Skeletal muscle tissue (tissue), 4 donors: ENCODE measurements around the gene TMBIM4. TPM values are rescaled to one million over a fixed set of nuclear protein-coding genes. Genes with fewer than 3 reads are reported as not detected.
"Not testable (repeated sequence)": the region's sequence is repeated elsewhere in the genome, so short reads cannot be mapped to it uniquely, and the experiment has no call there.

Source experiments
- H3K27ac ChIP-seq: one replicate; pipeline ENCODE4 v1.7.0; 2013; ENCODE audit warnings: mild to moderate bottlenecking, low read depth, low read length, inconsistent platforms
- H3K27me3 ChIP-seq, 3 donors: one replicate each; pipeline ENCODE4 v1.7.0; 2013; ENCODE audit warnings: low read length in 3 of 3; ENCODE audit not compliant: control insufficient read depth in 3 of 3, insufficient read depth in 3 of 3
- H3K36me3 ChIP-seq, 3 donors: one replicate each; pipeline ENCODE4 v1.7.0; 2013; ENCODE audit warnings: low read length in 3 of 3; ENCODE audit not compliant: control insufficient read depth in 3 of 3, insufficient read depth in 3 of 3
- H3K4me1 ChIP-seq, 3 donors: one replicate each; pipeline ENCODE4 v1.7.0; 2013; ENCODE audit warnings: low read length in 3 of 3, mild to moderate bottlenecking in 3 of 3; ENCODE audit not compliant: control insufficient read depth in 3 of 3, insufficient read depth in 3 of 3
- H3K4me3 ChIP-seq, 3 donors: one replicate each; pipeline ENCODE4 v1.7.0; 2013; ENCODE audit warnings: low read length in 3 of 3
- H3K9ac ChIP-seq, 3 donors: one replicate each; pipeline ENCODE4 v1.7.0; 2013; ENCODE audit warnings: low read length in 3 of 3, mild to moderate bottlenecking in 3 of 3, moderate library complexity in 2 of 3, low read depth in 1 of 3
- H3K9me3 ChIP-seq, 3 donors: one replicate each; pipeline ENCODE4 v1.7.0; 2013; ENCODE audit warnings: low read length in 3 of 3; ENCODE audit not compliant: control insufficient read depth in 3 of 3
- total RNA-seq: library from RNA; depleted of rRNA; stranded (reverse); fragments of >200 nt; gene quantifications from one replicate; pipeline ENCODE4 v1.2.3, GENCODE V29; 2014
- donor health status: Osteomylitis.

The TMBIM4 gene, protein sequence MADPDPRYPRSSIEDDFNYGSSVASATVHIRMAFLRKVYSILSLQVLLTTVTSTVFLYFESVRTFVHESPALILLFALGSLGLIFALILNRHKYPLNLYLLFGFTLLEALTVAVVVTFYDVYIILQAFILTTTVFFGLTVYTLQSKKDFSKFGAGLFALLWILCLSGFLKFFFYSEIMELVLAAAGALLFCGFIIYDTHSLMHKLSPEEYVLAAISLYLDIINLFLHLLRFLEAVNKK
- total RNA-seq: 28.7 TPM

- Histone ChIP-seq H3K9me3 (no peaks in the 10 kb centered on the region), H3K9ac (peak within 1 kb of the TSS; percentile 86 to 97 (median 96)), H3K27me3 (no peaks in the 10 kb centered on the region), H3K4me3 (peak within 1 kb of the TSS; percentile 96 to 98 (median 98)), H3K27ac (peak within 1 kb of the TSS; percentile 97), H3K36me3 (peaks cover 0 to 3% (median 0%) of the 10 kb centered on the region in 3 donors), H3K4me1 (peaks cover 8 to 13% (median 9%) of the 10 kb centered on the region in 3 donors)
Measured at GRCh38 chr12:66169221-66170170, at the start of gene TMBIM4. Gene TMBIM4, minus strand, starts transcription at chr12:66169996. Its CDS starts 45 bp downstream, at chr12:66169951.

GRCh38 chr12:66217342-66217917, 47.6 kb upstream of the TMBIM4 start:
- Histone ChIP-seq H3K27me3 (no peaks in the 10 kb centered on the region), H3K4me1 (no peaks in the 10 kb centered on the region), H3K27ac (no peak overlapping the region), H3K4me3 (no peak overlapping the region), H3K9ac (no peak overlapping the region), H3K9me3 (no peaks in the 10 kb centered on the region), H3K36me3 (peaks cover 0 to 2% (median 0%) of the 10 kb centered on the region in 3 donors)

DNA sequence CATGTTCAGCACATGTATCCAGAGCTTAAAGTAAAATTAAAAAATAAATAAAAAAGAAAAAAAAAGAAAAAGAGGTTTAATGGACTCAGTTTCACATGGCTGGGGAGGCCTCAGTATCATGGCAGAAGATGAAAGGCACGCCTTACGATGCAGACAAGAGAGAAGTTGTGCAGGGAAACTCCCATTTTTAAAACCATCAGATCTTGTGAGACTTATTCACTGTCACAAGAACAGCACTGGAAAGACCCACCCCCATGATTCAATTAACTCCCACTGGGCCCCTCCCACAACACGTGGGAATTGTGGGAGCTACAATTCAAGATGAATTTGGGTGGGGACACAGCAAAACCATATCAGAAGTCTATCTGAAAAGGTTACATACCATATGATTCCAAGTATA, 43.2 kb upstream of the TMBIM4 start:
- H3K27me3 ChIP-seq, H3K27ac ChIP-seq, H3K4me3 ChIP-seq, H3K9me3 ChIP-seq, H3K4me1 ChIP-seq, H3K36me3 ChIP-seq, H3K9ac ChIP-seq: not testable (repeated sequence)

DNA sequence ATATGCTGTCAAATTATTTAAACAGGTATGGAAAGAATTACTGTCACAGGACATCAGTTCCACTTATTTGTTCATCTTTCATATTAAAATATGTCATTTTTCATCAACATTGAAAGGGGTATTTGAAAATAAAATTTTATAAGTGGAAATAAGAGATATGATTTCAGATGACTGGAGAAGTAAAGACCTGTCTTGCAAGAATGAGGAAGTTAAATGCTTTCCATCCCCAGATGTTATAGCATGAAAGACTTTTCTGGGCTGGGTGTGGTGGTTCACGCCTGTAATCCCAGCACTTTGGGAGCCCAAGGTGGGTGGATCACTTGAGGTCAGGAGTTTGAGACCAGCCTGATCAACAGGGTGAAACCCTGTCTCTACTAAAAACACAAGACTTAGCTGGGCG, 41.8 kb upstream of the TMBIM4 start:
- not testable (repeated sequence) for H3K27me3 ChIP-seq, H3K36me3 ChIP-seq, H3K4me3 ChIP-seq, H3K9me3 ChIP-seq, H3K9ac ChIP-seq, H3K4me1 ChIP-seq, H3K27ac ChIP-seq

DNA sequence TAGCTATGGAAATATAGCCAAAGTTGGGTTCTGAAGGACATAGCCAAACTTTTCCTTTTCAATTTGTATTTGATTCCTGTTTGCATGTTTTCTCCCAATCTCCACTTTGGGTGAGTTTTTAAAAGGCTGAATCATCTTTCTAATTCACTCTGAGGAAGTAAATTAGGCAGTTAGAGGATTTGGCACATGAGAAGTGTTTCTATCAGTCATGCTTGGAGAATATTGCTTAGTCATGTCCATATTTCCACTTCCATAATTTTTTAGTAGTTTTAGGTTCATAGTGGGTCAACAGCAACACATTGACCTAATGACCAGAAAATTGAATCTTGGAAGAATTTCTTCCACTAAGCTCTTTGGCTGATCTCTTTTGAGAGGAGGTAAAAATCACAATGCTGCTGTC, 41.0 kb upstream of the TMBIM4 start:
- Histone ChIP-seq H3K36me3 (no peaks in the 10 kb centered on the region), H3K4me1 (no peaks in the 10 kb centered on the region), H3K27ac (no peak overlapping the region), H3K4me3 (no peak overlapping the region), H3K9ac (no peak overlapping the region), H3K9me3 (no peaks in the 10 kb centered on the region), H3K27me3 (no peaks in the 10 kb centered on the region)

DNA sequence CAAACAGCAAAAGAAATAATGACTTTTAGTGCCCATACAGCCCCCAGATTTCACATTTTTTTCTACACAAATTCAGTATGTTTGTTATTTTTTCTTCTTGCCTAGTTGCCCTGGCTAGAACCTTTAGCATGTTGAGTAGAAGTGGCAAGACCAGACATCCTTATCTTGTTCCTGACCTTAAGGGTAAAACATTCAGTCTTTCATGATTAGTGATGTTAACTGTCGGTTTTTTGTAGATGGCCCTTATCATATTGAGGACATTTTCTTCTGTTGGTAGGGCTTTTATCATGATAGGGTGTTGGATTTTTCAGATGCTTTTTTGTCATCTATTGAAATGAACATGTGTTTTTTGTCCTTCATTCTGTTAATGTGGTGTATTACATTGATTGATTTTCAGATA, 36.3 kb upstream of the TMBIM4 start:
- Histone ChIP-seq H3K27me3 (no peaks in the 10 kb centered on the region), H3K9me3 (no peaks in the 10 kb centered on the region), H3K9ac (no peak overlapping the region), H3K27ac (no peak overlapping the region), H3K4me1 (no peaks in the 10 kb centered on the region), H3K4me3 (no peak overlapping the region), H3K36me3 (no peaks in the 10 kb centered on the region)

GRCh38 chr12:66203820-66204219, 34.0 kb upstream of the TMBIM4 start:
- Histone ChIP-seq H3K27ac (no peak overlapping the region), H3K36me3 (no peaks in the 10 kb centered on the region), H3K4me3 (no peak overlapping the region), H3K27me3 (no peaks in the 10 kb centered on the region), H3K4me1 (no peaks in the 10 kb centered on the region), H3K9ac (no peak overlapping the region), H3K9me3 (no peaks in the 10 kb centered on the region)

- H3K36me3 ChIP-seq: no peaks in the 10 kb centered on the region
- H3K27me3 ChIP-seq: no peaks in the 10 kb centered on the region
- no peak overlapping the region for H3K27ac ChIP-seq
- H3K4me3 ChIP-seq: no peak overlapping the region
- H3K9ac ChIP-seq: no peak overlapping the region
- H3K9me3 ChIP-seq: no peaks in the 10 kb centered on the region
- H3K4me1 ChIP-seq: peaks cover 0 to 2% (median 0%) of the 10 kb centered on the region in 3 donors
Measured at GRCh38 chr12:66199831-66200509, 30.2 kb upstream of the TMBIM4 start.

DNA sequence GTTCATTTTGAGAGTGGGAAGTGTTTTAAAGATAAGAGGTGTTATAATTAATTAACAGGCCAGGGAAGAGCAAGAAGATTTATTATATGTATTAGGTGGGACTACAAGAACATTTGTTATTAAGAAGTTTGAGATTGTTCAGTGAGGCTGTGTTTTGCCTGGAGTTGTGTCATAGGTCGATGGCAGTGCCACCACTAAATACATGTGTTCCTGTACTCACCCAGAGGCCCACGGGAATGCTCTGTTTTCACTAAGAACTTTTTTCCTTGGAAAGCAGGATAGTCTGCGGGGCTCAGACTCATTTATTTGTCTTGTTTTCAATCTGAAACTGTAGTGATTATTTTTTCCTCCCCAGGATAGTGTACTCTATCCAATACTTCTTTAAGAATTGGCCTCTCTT, 29.3 kb upstream of the TMBIM4 start:
- Histone ChIP-seq H3K4me3 (no peak overlapping the region), H3K9me3 (no peaks in the 10 kb centered on the region), H3K27ac (no peak overlapping the region), H3K9ac (no peak overlapping the region), H3K4me1 (peaks cover 0 to 2% (median 0%) of the 10 kb centered on the region in 3 donors), H3K36me3 (no peaks in the 10 kb centered on the region), H3K27me3 (no peaks in the 10 kb centered on the region)
